H1 (cell line): ENCODE results near the gene CRAT. TPM values are rescaled to one million over a fixed set of nuclear protein-coding genes. Genes with fewer than 3 reads are reported as not detected.

ENCODE experiments used
- CTCF ChIA-PET: fragments of 300-600 bp; sonication (Branson Sonifier 250); formaldehyde crosslinking; loops from one replicate; lab custom pipeline; 2021; ENCODE audit not compliant: partially characterized antibody; lab: Charles Lee
- POLR2A ChIA-PET: fragments of 300-600 bp; sonication (Branson Sonifier 250); formaldehyde crosslinking; loops from one replicate; lab custom pipeline; 2021; ENCODE audit warnings: inconsistent platforms; ENCODE audit not compliant: partially characterized antibody; lab: Charles Lee
- DNase-seq, 2 experiments: peaks; one replicate each; pipeline versions ENCODE4 v3.0.0 to v3.0.0-alpha.2; 2010 to 2022; ENCODE audit warnings: low spot score in 2 of 2, low read depth in 1 of 2, mixed read lengths in 1 of 2
- FAIRE-seq: peaks from 2 replicates; lab custom pipeline; 2011; peaks lifted over from hg19 to GRCh38; lab: Jason Lieb, UNC
- H2AFZ ChIP-seq: 2 replicates; pipeline ENCODE4 v1.8.1; 2012; ENCODE audit warnings: low read length, inconsistent platforms
- H2AK5ac ChIP-seq: 2 replicates; pipeline ENCODE4 v1.6.1; 2013; ENCODE audit warnings: low read depth, low read length
- H2BK120ac ChIP-seq: replicated peaks from 2 replicates; pipeline ENCODE3; 2013; ENCODE audit warnings: low read depth, low read length, inconsistent platforms
- H2BK12ac ChIP-seq: 2 replicates; pipeline ENCODE4 v1.6.1; 2013; ENCODE audit warnings: low read depth, low read length
- H2BK15ac ChIP-seq: 2 replicates; pipeline ENCODE4 v1.6.1; 2013; ENCODE audit warnings: low read length
- H2BK20ac ChIP-seq: 2 replicates; pipeline ENCODE4 v1.6.1; 2013; ENCODE audit warnings: low read length
- H2BK5ac ChIP-seq: 2 replicates; pipeline ENCODE4 v1.6.1; 2013; ENCODE audit warnings: low read depth, low read length
- H3K14ac ChIP-seq: 2 replicates; pipeline ENCODE4 v1.6.1; 2013; ENCODE audit warnings: inconsistent platforms; ENCODE audit not compliant: insufficient read length
- H3K18ac ChIP-seq: 2 replicates; pipeline ENCODE4 v1.6.1; 2013; ENCODE audit warnings: low read length; ENCODE audit errors: extremely low read depth
- H3K23ac ChIP-seq: 2 replicates; pipeline ENCODE4 v1.6.1; 2013; ENCODE audit warnings: inconsistent platforms; ENCODE audit not compliant: insufficient read length
- H3K23me2 ChIP-seq: 2 replicates; pipeline ENCODE4 v1.6.1; 2013; ENCODE audit warnings: low read depth, low read length
- H3K27ac ChIP-seq: 2 replicates; pipeline ENCODE4 v1.6.1; 2011; ENCODE audit warnings: low read depth, low read length, inconsistent platforms
- H3K27me3 ChIP-seq, 4 experiments: replicated peaks in 1 of 4; 1 replicate in 1 of 4; 2 replicates in 3 of 4; pipeline versions ENCODE4 v1.6.1 to v1.8.1; 2011 to 2013; ENCODE audit warnings: low read length in 3 of 4, mild to moderate bottlenecking in 3 of 4, inconsistent platforms in 2 of 4, mixed read lengths in 2 of 4, moderate library complexity in 1 of 4; ENCODE audit not compliant: control insufficient read depth in 3 of 4, insufficient read depth in 3 of 4; ENCODE audit errors: extremely low read depth in 1 of 4
- H3K36me3 ChIP-seq, 4 experiments: 2 replicates each; pipeline versions ENCODE4 v1.6.1 to v1.8.1; 2011 to 2013; ENCODE audit warnings: mild to moderate bottlenecking in 4 of 4, low read length in 3 of 4, moderate library complexity in 2 of 4, control low read depth in 1 of 4, inconsistent platforms in 1 of 4; ENCODE audit not compliant: insufficient read depth in 4 of 4, control insufficient read depth in 2 of 4
- H3K4ac ChIP-seq: replicated peaks from 2 replicates; pipeline ENCODE3; 2013; ENCODE audit warnings: low read length, low read depth, mixed read lengths, inconsistent platforms; ENCODE audit not compliant: insufficient read length
- H3K4me1 ChIP-seq, 4 experiments: replicated peaks in 1 of 4; 1 replicate in 1 of 4; 2 replicates in 3 of 4; pipeline versions ENCODE4 v1.6.1 to v1.8.1; 2011 to 2013; ENCODE audit warnings: low read length in 3 of 4, inconsistent platforms in 2 of 4, mixed read lengths in 1 of 4; ENCODE audit not compliant: insufficient read depth in 4 of 4, control insufficient read depth in 3 of 4
- H3K4me2 ChIP-seq, 2 experiments: 2 replicates each; pipeline versions ENCODE4 v1.6.1 to v1.8.1; 2011 to 2013; ENCODE audit warnings: low read depth in 2 of 2, low read length in 2 of 2, control low read depth in 1 of 2, inconsistent platforms in 1 of 2, mild to moderate bottlenecking in 1 of 2; ENCODE audit not compliant: insufficient read depth in 1 of 2
- H3K4me3 ChIP-seq, 4 experiments: fragments of 200-600, 300-600 bp in 1 of 4; sonication (generic), shearing (Covaris generic), sonication (Bioruptor Twin) in 1 of 4; 2 replicates each; pipeline versions ENCODE4 v1.5.1 to v1.8.1; 2011 to 2016; ENCODE audit warnings: low read length in 4 of 4, low read depth in 3 of 4, control low read depth in 2 of 4, inconsistent platforms in 2 of 4, mild to moderate bottlenecking in 2 of 4, mixed read lengths in 1 of 4, moderate library complexity in 1 of 4; ENCODE audit not compliant: insufficient read depth in 2 of 4; ENCODE audit errors: extremely low read depth in 1 of 4
- H3K56ac ChIP-seq: replicated peaks from 2 replicates; pipeline ENCODE3; 2013; ENCODE audit warnings: low read depth, mild to moderate bottlenecking, mixed read lengths, low read length, inconsistent platforms; ENCODE audit not compliant: insufficient read length
- H3K79me1 ChIP-seq: 2 replicates; pipeline ENCODE4 v1.6.1; 2013; ENCODE audit warnings: low read depth, low read length, control low read depth
- H3K79me2 ChIP-seq, 2 experiments: 2 replicates each; pipeline versions ENCODE4 v1.6.1 to v1.8.1; 2012 to 2013; ENCODE audit warnings: low read length in 2 of 2, mild to moderate bottlenecking in 2 of 2, inconsistent platforms in 1 of 2; ENCODE audit not compliant: insufficient read depth in 2 of 2, control insufficient read depth in 1 of 2
- H3K9ac ChIP-seq, 4 experiments: replicated peaks in 1 of 4; 1 replicate in 1 of 4; 2 replicates in 3 of 4; pipeline versions ENCODE4 v1.6.1 to v1.8.1; 2011 to 2013; ENCODE audit warnings: low read depth in 3 of 4, low read length in 3 of 4, control low read depth in 2 of 4, mild to moderate bottlenecking in 2 of 4, moderate library complexity in 2 of 4, inconsistent platforms in 1 of 4; ENCODE audit errors: extremely low read depth in 1 of 4
- H3K9me3 ChIP-seq, 2 experiments: 2 replicates each; pipeline versions ENCODE4 v1.6.1 to v1.8.1; 2012 to 2013; ENCODE audit warnings: mild to moderate bottlenecking in 2 of 2, moderate library complexity in 2 of 2, control low read depth in 1 of 2, inconsistent platforms in 1 of 2, low read depth in 1 of 2, low read length in 1 of 2, mixed read lengths in 1 of 2; ENCODE audit not compliant: insufficient read depth in 2 of 2
- H4K20me1 ChIP-seq, 2 experiments: replicated peaks in 1 of 2; 2 replicates each; pipeline versions ENCODE3 to v1.8.1; 2011 to 2013; ENCODE audit warnings: inconsistent platforms in 2 of 2, low read length in 2 of 2, mild to moderate bottlenecking in 1 of 2; ENCODE audit not compliant: insufficient read depth in 2 of 2, control insufficient read depth in 1 of 2
- H4K5ac ChIP-seq: 2 replicates; pipeline ENCODE4 v1.6.1; 2013; ENCODE audit warnings: low read length, low read depth, mixed read lengths, inconsistent platforms; ENCODE audit not compliant: insufficient read length
- H4K8ac ChIP-seq: 2 replicates; pipeline ENCODE4 v1.8.0; 2013; ENCODE audit warnings: mild to moderate bottlenecking, moderate library complexity, low read length, inconsistent platforms; ENCODE audit not compliant: insufficient read depth; ENCODE audit errors: extremely low read depth
- H4K91ac ChIP-seq: replicated peaks from 2 replicates; pipeline ENCODE3; 2013; ENCODE audit warnings: low read length, mixed read lengths, inconsistent platforms; ENCODE audit not compliant: insufficient read length
- GTF2F1 ChIP-seq: IDR thresholded peaks from 2 replicates; pipeline ENCODE4 v1.6.1; 2012; ENCODE audit warnings: low read depth, low read length, improper control_type of control experiment, borderline replicate concordance
- JUND ChIP-seq: IDR thresholded peaks from 2 replicates; pipeline ENCODE4 v1.6.1; 2011; ENCODE audit warnings: mild to moderate bottlenecking, improper control_type of control experiment, low read length
- YY1 ChIP-seq: IDR thresholded peaks from 2 replicates; pipeline ENCODE4 v1.6.1; 2011; ENCODE audit warnings: low read depth, mild to moderate bottlenecking, low read length
- WGBS, 2 experiments: shearing (Covaris generic) in 1 of 2; methylation state at CpG; one replicate each; pipeline versions ENCODE4 v1.1.6 to v1.1.7; 2013 to 2015; ENCODE audit warnings: low lambda C conversion rate in 2 of 2, mixed read lengths in 2 of 2, inconsistent platforms in 1 of 2, low coverage in 1 of 2, missing lambda C conversion rate in 1 of 2; ENCODE audit not compliant: insufficient replicate concordance in 2 of 2, insufficient coverage in 1 of 2, insufficient read length in 1 of 2; ENCODE audit errors: extremely low coverage in 1 of 2, missing lambda C conversion rate in 1 of 2; 5-methylcytosine and 5-hydroxymethylcytosine counted together
- polyA plus RNA-seq, 7 experiments: library from polyadenylated mRNA; depleted of rRNA in 3 of 7; stranded (reverse) in 5 of 7; unstranded in 2 of 7; fragments of >200 nt in 5 of 7; fragments of 200-250 nt in 2 of 7; gene quantifications; 1 replicate in 5 of 7; 2 replicates in 1 of 7; 4 replicates in 1 of 7; pipeline versions ENCODE4 v1.2.1 to v1.2.3, GENCODE V29; 2011 to 2013; ENCODE audit warnings: missing spikeins in 2 of 7, mixed read lengths in 2 of 7
- total RNA-seq: library from RNA; stranded (reverse); fragmentation: NEBNext Ultra II Directional; extraction: Animal tissue kit (Norgen Biotek cat#: 25700); gene quantifications from 2 replicates; pipeline ENCODE4 v1.2.1, GENCODE V29; 2021

The CRAT gene
- total and polyA plus RNA-seq, 2 of the 8 experiments (the other 6 are each of a cell fraction or from before 2014, with no cell fraction given), result 8.2 to 17.3 TPM

GRCh38 chr9:129156163-129156562 is 45.6 kb upstream of the CRAT start:
- Histone ChIP-seq H3K36me3 (peaks cover 0 to 9% (median 3%) of the 10 kb centered on the region in 4 experiments; a peak in 4 of 8 replicates), H4K20me1 (peaks cover 0 to 4% of the 10 kb centered on the region in 2 experiments), H4K8ac (peak overlapping the region; percentile 35; the same call in 1 of the 2 replicates), H3K18ac (no peak overlapping the region), H2BK15ac (no peak overlapping the region), H3K4ac (no peak overlapping the region), H2AFZ (no peak overlapping the region), H3K23me2 (no peaks in the 10 kb centered on the region), H3K4me1 (no peaks in the 10 kb centered on the region), H3K9me3 (no peaks in the 10 kb centered on the region), H2BK120ac (no peak overlapping the region), H3K9ac (no peak overlapping the region), H3K79me2 (no peaks in the 10 kb centered on the region), H3K14ac (no peak overlapping the region), H3K56ac (no peak overlapping the region), H3K79me1 (no peaks in the 10 kb centered on the region), H2BK5ac (no peak overlapping the region), H3K23ac (no peak overlapping the region), H3K4me2 (no peak overlapping the region), H4K91ac (no peak overlapping the region), H2AK5ac (no peak overlapping the region), H2BK12ac (no peak overlapping the region), H2BK20ac (no peak overlapping the region), H3K27ac (no peak overlapping the region), H4K5ac (no peak overlapping the region), H3K27me3 (no peaks in the 10 kb centered on the region; a peak in 1 of 7 replicates), H3K4me3 (no peak overlapping the region)
- DNase-seq (no peak), FAIRE-seq (no peak)
- ChIA-PET POLR2A (interaction anchor here (0.5 to 2.8 kb wide), 2 partner anchors 9 to 27 kb away, joined by 3 to 14 read pairs; no protein-coding TSS in a partner anchor), CTCF (interaction anchor here (1.0 to 36.8 kb wide), 4 partner anchors 10 to 24 kb away, joined by 3 to 831 read pairs (median 38); partner anchors contain the start of gene IER5L)
- TF ChIP-seq YY1, result no peak
- TF ChIP-seq GTF2F1, result no peak
- TF ChIP-seq JUND, result no peak
- 92% methylated on average over 10 of the region's 10 CpGs; no CpG with 5 or more reads in 1 of the 2 experiments for WGBS, 2 experiments
